Measurements from ENCODE around the gene CFAP61.

DNA sequence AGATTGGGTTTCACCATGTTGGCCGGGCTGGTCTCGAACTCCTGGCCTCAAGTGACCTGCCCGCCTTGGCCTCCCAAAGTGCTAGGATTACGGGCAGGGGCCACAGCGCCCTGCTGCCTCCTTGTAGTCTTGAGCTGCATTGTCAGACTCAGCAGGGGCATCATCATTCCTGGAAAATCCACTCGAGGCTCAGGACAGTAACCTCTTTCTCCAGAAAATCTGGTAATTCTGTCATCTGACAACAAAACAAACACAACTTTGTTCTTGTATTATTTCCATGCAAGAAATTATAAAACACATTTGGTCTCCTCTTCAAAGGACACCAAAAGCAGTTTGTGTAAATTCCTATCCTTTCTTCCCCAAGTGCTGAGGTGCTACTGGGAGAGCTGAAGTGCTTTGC lies 178.4 kb downstream of the CFAP61 start:
- TF ChIP-seq CTCF (IDR thresholded peaks at IDR 0.05 in 2 of 3, conservative IDR thresholded peaks at IDR 0.05 in 1 of 3; ENCODE audit: insufficient read depth in 2 of 3, low read depth in 1 of 3, low read length in 3 of 3) (no peak), SREBF2 (CRISPR knock-in tag; IDR thresholded peaks at IDR 0.05) (no peak), TAF1 (IDR thresholded peaks at IDR 0.05; ENCODE audit: control insufficient read depth, extremely low read depth, insufficient read depth, low read length, severe bottlenecking) (no peak), GATAD2A (IDR thresholded peaks at IDR 0.05) (no peak), ZNF398 (CRISPR knock-in tag; IDR thresholded peaks at IDR 0.05) (no peak), HDAC6 (IDR thresholded peaks at IDR 0.05; ENCODE audit: low read depth, low read length) (no peak), TEAD1 (CRISPR knock-in tag; IDR thresholded peaks at IDR 0.05) (no peak), EZH2 (IDR thresholded peaks at IDR 0.05; ENCODE audit: borderline replicate concordance, low read depth, low read length) (no peak), POLR2A (conservative IDR thresholded peaks at IDR 0.05) (no peak), ZNF280B (CRISPR knock-in tag; IDR thresholded peaks at IDR 0.05) (no peak)
- TF ChIP-seq, protein P1, sequence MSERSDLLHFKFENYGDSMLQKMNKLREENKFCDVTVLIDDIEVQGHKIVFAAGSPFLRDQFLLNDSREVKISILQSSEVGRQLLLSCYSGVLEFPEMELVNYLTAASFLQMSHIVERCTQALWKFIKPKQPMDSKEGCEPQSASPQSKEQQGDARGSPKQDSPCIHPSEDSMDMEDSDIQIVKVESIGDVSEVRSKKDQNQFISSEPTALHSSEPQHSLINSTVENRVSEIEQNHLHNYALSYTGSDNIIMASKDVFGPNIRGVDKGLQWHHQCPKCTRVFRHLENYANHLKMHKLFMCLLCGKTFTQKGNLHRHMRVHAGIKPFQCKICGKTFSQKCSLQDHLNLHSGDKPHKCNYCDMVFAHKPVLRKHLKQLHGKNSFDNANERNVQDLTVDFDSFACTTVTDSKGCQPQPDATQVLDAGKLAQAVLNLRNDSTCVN (CRISPR knock-in tag; IDR thresholded peaks at IDR 0.05), result no peak
